IMR-90 (cell line): ENCODE results near the gene PDZD2. TPM values are rescaled to one million over a fixed set of nuclear protein-coding genes. Genes with fewer than 3 reads are reported as not detected.

Source experiments
- ATAC-seq: fragments of 200-7000 bp; cut with Tn5 transposase; 2 replicates; pipeline ENCODE4 v1.9.1; 2020; ENCODE audit warnings: low read depth, mild to moderate bottlenecking, moderate library complexity
- BruUV-seq: library from RNA; stranded (reverse); fragments of 400-500 nt; replicated peaks from 2 replicates; lab custom pipeline; 2021; lab: Mats Ljungman, UMichigan
- CTCF ChIA-PET: fragments of 300-600 bp; formaldehyde crosslinking; extraction: SDS; loops from one replicate; lab custom pipeline; 2021; ENCODE audit warnings: antibody characterized with exemption; lab: Yijun Ruan, JAX
- POLR2A ChIA-PET: fragments of 300-600 bp; sonication (Branson Sonifier 250); formaldehyde crosslinking; loops from one replicate; lab custom pipeline; 2022; ENCODE audit warnings: antibody characterized with exemption; ENCODE audit not compliant: unreplicated experiment; lab: Charles Lee
- DNase-seq: peaks from one replicate; pipeline ENCODE4 v3.0.0; 2013
- H2AFZ ChIP-seq: replicated peaks from 2 replicates; pipeline ENCODE3; 2013; ENCODE audit warnings: low read length, mild to moderate bottlenecking; ENCODE audit not compliant: poor library complexity
- H2AK5ac ChIP-seq: 2 replicates; pipeline ENCODE4 v1.6.1; 2013; ENCODE audit warnings: low read depth, low read length, inconsistent platforms
- H2AK9ac ChIP-seq: replicated peaks from 2 replicates; pipeline ENCODE3; 2013; ENCODE audit warnings: mild to moderate bottlenecking, low read depth, low read length, moderate library complexity; ENCODE audit not compliant: poor library complexity
- H2BK120ac ChIP-seq: 2 replicates; pipeline ENCODE4 v1.6.1; 2013; ENCODE audit warnings: low read depth, low read length, inconsistent platforms
- H2BK15ac ChIP-seq: 3 replicates; pipeline ENCODE4 v1.6.1; 2013; ENCODE audit warnings: low read depth, low read length, inconsistent platforms
- H2BK20ac ChIP-seq: 2 replicates; pipeline ENCODE4 v1.6.1; 2013; ENCODE audit warnings: low read depth, mild to moderate bottlenecking, inconsistent platforms, low read length, moderate library complexity
- H2BK5ac ChIP-seq: 2 replicates; pipeline ENCODE4 v1.6.1; 2013; ENCODE audit warnings: mild to moderate bottlenecking, low read depth, low read length, inconsistent platforms; ENCODE audit not compliant: poor library complexity, severe bottlenecking
- H3K14ac ChIP-seq: replicated peaks from 2 replicates; pipeline ENCODE4 v1.6.1; 2013; ENCODE audit warnings: low read depth, low read length, inconsistent platforms
- H3K18ac ChIP-seq: 2 replicates; pipeline ENCODE4 v1.6.1; 2013; ENCODE audit warnings: low read depth, low read length, control low read depth
- H3K23ac ChIP-seq: 2 replicates; pipeline ENCODE4 v1.6.1; 2013; ENCODE audit warnings: low read depth, low read length, inconsistent platforms
- H3K27ac ChIP-seq: 2 replicates; pipeline ENCODE4 v1.5.1; 2013; ENCODE audit warnings: mild to moderate bottlenecking, control low read depth, low read length; ENCODE audit not compliant: insufficient read depth
- H3K27me3 ChIP-seq: 2 replicates; pipeline ENCODE4 v1.6.1; 2013; ENCODE audit warnings: low read length; ENCODE audit not compliant: control insufficient read depth, insufficient read depth
- H3K36me3 ChIP-seq: 2 replicates; pipeline ENCODE4 v1.6.1; 2013; ENCODE audit warnings: low read length, mixed read lengths; ENCODE audit not compliant: control insufficient read depth, insufficient read depth
- H3K4ac ChIP-seq: 2 replicates; pipeline ENCODE4 v1.6.1; 2013; ENCODE audit warnings: low read depth, low read length, inconsistent platforms
- H3K4me1 ChIP-seq: 2 replicates; pipeline ENCODE4 v1.6.1; 2013; ENCODE audit warnings: low read length, mixed read lengths; ENCODE audit not compliant: control insufficient read depth, insufficient read depth
- H3K4me2 ChIP-seq: 2 replicates; pipeline ENCODE4 v1.6.1; 2013; ENCODE audit warnings: low read depth, mild to moderate bottlenecking, control low read depth, low read length, moderate library complexity
- H3K4me3 ChIP-seq: 2 replicates; pipeline ENCODE4 v1.5.1; 2013; ENCODE audit warnings: low read depth, mild to moderate bottlenecking, control low read depth, low read length, moderate library complexity; ENCODE audit not compliant: insufficient read depth
- H3K56ac ChIP-seq: 2 replicates; pipeline ENCODE4 v1.6.1; 2013; ENCODE audit warnings: low read length, inconsistent platforms; ENCODE audit not compliant: insufficient read depth; ENCODE audit errors: extremely low read depth
- H3K79me1 ChIP-seq, 2 experiments: 2 replicates each; pipeline ENCODE4 v1.6.1; 2013; ENCODE audit warnings: low read length in 2 of 2, inconsistent platforms in 1 of 2, low read depth in 1 of 2
- H3K9ac ChIP-seq: 2 replicates; pipeline ENCODE4 v1.6.1; 2013; ENCODE audit warnings: low read depth, low read length, control low read depth
- H3K9me1 ChIP-seq: 2 replicates; pipeline ENCODE4 v1.6.1; 2013; ENCODE audit warnings: low read length, inconsistent platforms; ENCODE audit not compliant: insufficient read depth
- H3K9me3 ChIP-seq: 2 replicates; pipeline ENCODE4 v1.6.1; 2013; ENCODE audit warnings: low read length; ENCODE audit not compliant: control insufficient read depth, insufficient read depth
- H4K20me1 ChIP-seq: 2 replicates; pipeline ENCODE4 v1.6.1; 2013; ENCODE audit warnings: low read length, inconsistent platforms; ENCODE audit not compliant: insufficient read depth
- H4K5ac ChIP-seq: 2 replicates; pipeline ENCODE4 v1.6.1; 2013; ENCODE audit warnings: mild to moderate bottlenecking, low read depth, low read length, control low read depth
- H4K8ac ChIP-seq, 2 experiments: 2 replicates each; pipeline ENCODE4 v1.6.1; 2013; ENCODE audit warnings: low read depth in 2 of 2, low read length in 2 of 2, control low read depth in 1 of 2, inconsistent platforms in 1 of 2
- H4K91ac ChIP-seq: 2 replicates; pipeline ENCODE4 v1.6.1; 2013; ENCODE audit warnings: low read depth, low read length, inconsistent platforms; ENCODE audit not compliant: insufficient read depth
- BHLHE40 ChIP-seq: fragments of 150-350 bp; IDR thresholded peaks from 2 replicates; pipeline ENCODE4 v1.6.1; 2016; ENCODE audit warnings: mild to moderate bottlenecking, low read depth, low read length
- CEBPB ChIP-seq: IDR thresholded peaks from 2 replicates; pipeline ENCODE4 v1.6.1; 2012; ENCODE audit warnings: low read depth, low read length, improper control_type of control experiment
- CTCF ChIP-seq: conservative IDR thresholded peaks from 2 replicates; pipeline ENCODE4 v1.5.1; 2012; ENCODE audit warnings: mild to moderate bottlenecking, low read depth, low read length, improper control_type of control experiment
- MAFK ChIP-seq: IDR thresholded peaks from 2 replicates; pipeline ENCODE4 v1.6.1; 2012; ENCODE audit warnings: low read depth, low read length, improper control_type of control experiment
- POLR2A ChIP-seq: IDR thresholded peaks from 2 replicates; pipeline ENCODE4 v1.6.1; 2012; ENCODE audit warnings: mild to moderate bottlenecking, low read depth, low read length
- RCOR1 ChIP-seq: IDR thresholded peaks from 2 replicates; pipeline ENCODE4 v1.6.1; 2012; ENCODE audit warnings: mild to moderate bottlenecking, low read length, improper control_type of control experiment; ENCODE audit not compliant: insufficient replicate concordance
- RFX5 ChIP-seq: IDR thresholded peaks from 2 replicates; pipeline ENCODE4 v1.8.0; 2012; ENCODE audit warnings: low read depth, mild to moderate bottlenecking, low read length, moderate library complexity
- SMC3 ChIP-seq: fragments of 150-350 bp; IDR thresholded peaks from 2 replicates; pipeline ENCODE4 v1.6.1; 2016; ENCODE audit warnings: low read depth, mild to moderate bottlenecking, antibody characterized with exemption, low read length, moderate library complexity
- USF2 ChIP-seq: fragments of 150-350 bp; IDR thresholded peaks from 2 replicates; pipeline ENCODE4 v1.6.1; 2017; ENCODE audit warnings: mild to moderate bottlenecking, antibody characterized with exemption, low read length, low read depth
- WGBS, 2 experiments: methylation state at CpG; one replicate each; pipeline versions ENCODE4 v1.1.5 to v1.1.7; 2013; ENCODE audit warnings: missing lambda C conversion rate in 2 of 2; ENCODE audit not compliant: insufficient read length in 1 of 2; ENCODE audit errors: extremely low coverage in 2 of 2; 5-methylcytosine and 5-hydroxymethylcytosine counted together
- dilution Hi-C: fragments of 300-500 bp; cut with HindIII; formaldehyde crosslinking; loops from one replicate; pipeline ENCODE4 v1.14.3; 2018; ENCODE audit warnings: low sequenced_read_pairs; ENCODE audit not compliant: unreplicated experiment
- in situ Hi-C: fragments of 300-500 bp; cut with MboI; formaldehyde crosslinking; loops from 3 replicates; pipeline ENCODE4 v1.14.3; 2019; ENCODE audit warnings: low sequenced_read_pairs, inconsistent platforms, mixed read lengths
- intact Hi-C: fragments of 100-400 bp; cut with micrococcal nuclease; formaldehyde crosslinking; loops from 2 replicates; pipeline ENCODE4 v1.10.0; 2022
- polyA plus RNA-seq, 3 experiments: library from polyadenylated mRNA; depleted of rRNA; stranded (reverse); fragments of >200 nt; gene quantifications; 2 replicates each; pipeline ENCODE4 v1.2.3, GENCODE V29; 2012; ENCODE audit warnings: low replicate concordance in 1 of 3
- total RNA-seq: library from RNA; depleted of rRNA; stranded (reverse); fragments of >200 nt; gene quantifications from 2 replicates; pipeline ENCODE4 v1.2.3, GENCODE V29; 2012

PDZD2 gene
- total and polyA plus RNA-seq, 2 of the 4 experiments (the other 2 are of a cell fraction), result under 0.01 to 0.02 TPM

- Histone ChIP-seq H4K5ac (no peak overlapping the region), H3K9me3 (no peaks in the 10 kb centered on the region), H4K91ac (no peak overlapping the region), H2BK5ac (no peak overlapping the region), H3K4me1 (peaks cover 3% of the 10 kb centered on the region; the same call in 1 of the 2 replicates), H3K56ac (no peak overlapping the region), H3K79me1 (no peaks in the 10 kb centered on the region), H3K4me2 (no peak overlapping the region), H3K4me3 (no peak overlapping the region), H3K23ac (no peak overlapping the region), H3K18ac (no peak overlapping the region), H3K9me1 (no peaks in the 10 kb centered on the region), H2AK9ac (no peak overlapping the region), H3K27me3 (peaks cover 24% of the 10 kb centered on the region), H2BK120ac (no peak overlapping the region), H2BK20ac (no peak overlapping the region), H2BK15ac (no peak overlapping the region), H3K14ac (no peak overlapping the region), H3K36me3 (no peaks in the 10 kb centered on the region), H3K9ac (no peak overlapping the region), H3K4ac (no peak overlapping the region), H2AK5ac (no peak overlapping the region), H3K27ac (no peak overlapping the region), H2AFZ (no peak overlapping the region), H4K20me1 (no peaks in the 10 kb centered on the region), H4K8ac (no peak overlapping the region)
- no TSS peak for BruUV-seq
- no peak for DNase-seq
- TF ChIP-seq CTCF (no peak), BHLHE40 (no peak), MAFK (no peak), RCOR1 (no peak), CEBPB (no peak), SMC3 (no peak), POLR2A (no peak), USF2 (no peak), RFX5 (no peak)
- ATAC-seq, result no peak
- WGBS, 2 experiments, result 74% methylated on average over 3 of the region's 10 CpGs; no CpG with 5 or more reads in 1 of the 2 experiments
- dilution Hi-C loops, result no loop called here
- ChIA-PET POLR2A (no interaction called here), CTCF (no interaction called here)
- in situ Hi-C loops, result no loop called here
- intact Hi-C loops, result no loop called here
Observed at GRCh38 chr5:32014096-32014745, 375.3 kb downstream of the PDZD2 start.
